ENCODE results near the gene PCDHB11. TPM values are rescaled to one million over a fixed set of nuclear protein-coding genes. Genes with fewer than 3 reads are reported as not detected.
"Not testable (repeated sequence)": the region's sequence is repeated elsewhere in the genome, so short reads cannot be mapped to it uniquely, and the experiment has no call there.

The PCDHB11 gene
- 10 to 100 TPM in 1 of 2 donors, 1 to 10 TPM in 1; 6.0 to 10.6 TPM for total RNA-seq

- peaks cover 81% of the 10 kb centered on the region for H3K9me3 ChIP-seq
- H3K4me1 ChIP-seq (ENCODE audit: control insufficient read depth in 1 of 2, low read depth in 2 of 2), result no peaks in the 10 kb centered on the region
- H3K4me3 ChIP-seq, result peak within 1 kb of the TSS; percentile 42
- H3K27me3 ChIP-seq (replicated peaks; ENCODE audit: insufficient read depth), result no peaks in the 10 kb centered on the region
- no peak for TF ChIP-seq CTCF (IDR thresholded peaks at IDR 0.05)
- ATAC-seq (ENCODE audit: insufficient number of reproducible peaks, low FRiP score, low read depth), result no peak
- DNase-seq (ENCODE audit: low spot score), result no peak
- no peaks in the 10 kb centered on the region for H3K36me3 ChIP-seq
- H3K27ac ChIP-seq, result no peak within 1 kb of the TSS
These were observed at the start of gene PCDHB11 for GRCh38 chr5:141199359-141200235. TSS of gene PCDHB11 (plus strand) at chr5:141199627. CDS start at chr5:141199775, 148 bp downstream.

DNA sequence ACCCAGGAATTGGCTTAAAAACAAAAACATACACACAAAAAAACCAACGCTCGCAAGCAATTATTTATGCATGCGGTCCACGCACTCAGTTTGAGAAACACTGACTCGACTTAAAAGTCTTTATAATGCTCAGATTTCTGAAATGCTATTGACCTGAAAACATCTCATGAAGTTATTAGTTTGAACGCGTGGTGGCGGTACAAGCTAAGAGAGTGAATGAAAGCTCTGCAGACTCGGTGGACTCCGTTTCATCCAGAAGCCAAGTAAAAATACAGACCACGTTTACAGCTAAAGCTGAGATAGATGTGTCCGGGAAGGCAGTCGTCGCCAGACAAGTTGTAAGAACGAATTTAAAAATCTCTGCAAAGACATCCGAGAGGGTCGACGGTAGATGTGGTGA lies 49.6 kb upstream of the PCDHB11 start, which contains the start of gene PCDHB6:
TSS of gene PCDHB6 (plus strand) at position 246 of the 400 bp plus-strand sequence. CDS start 201 bp downstream, outside the sequence.
- TF ChIP-seq CTCF (IDR thresholded peaks at IDR 0.05), result no peak
- Histone ChIP-seq H3K36me3 (no peaks in the 10 kb centered on the region), H3K4me3 (peak within 1 kb of the TSS; percentile 20), H3K27ac (no peak within 1 kb of the TSS), H3K27me3 (replicated peaks; ENCODE audit: insufficient read depth) (no peaks in the 10 kb centered on the region), H3K4me1 (ENCODE audit: control insufficient read depth in 1 of 2, low read depth in 2 of 2) (no peaks in the 10 kb centered on the region), H3K9me3 (peaks cover 58% of the 10 kb centered on the region)
- ATAC-seq (ENCODE audit: insufficient number of reproducible peaks, low FRiP score, low read depth) (no peak), DNase-seq (ENCODE audit: low spot score) (no peak)

- peaks cover 58% of the 10 kb centered on the region for H3K9me3 ChIP-seq
- no peaks in the 10 kb centered on the region for H3K4me1 ChIP-seq (ENCODE audit: control insufficient read depth in 1 of 2, low read depth in 2 of 2)
- peak overlapping the region; percentile 20 for H3K4me3 ChIP-seq
- H3K36me3 ChIP-seq, result no peaks in the 10 kb centered on the region
- TF ChIP-seq CTCF (IDR thresholded peaks at IDR 0.05), result no peak
- ATAC-seq (ENCODE audit: insufficient number of reproducible peaks, low FRiP score, low read depth) (no peak), DNase-seq (ENCODE audit: low spot score) (no peak)
- H3K27ac ChIP-seq, result no peak overlapping the region
- H3K27me3 ChIP-seq (replicated peaks; ENCODE audit: insufficient read depth), result no peaks in the 10 kb centered on the region
These were observed 49.0 kb upstream of the PCDHB11 start for GRCh38 chr5:141150224-141150992.

GRCh38 chr5:141150993-141151325 lies 48.5 kb upstream of the PCDHB11 start:
- ATAC-seq (ENCODE audit: insufficient number of reproducible peaks, low FRiP score, low read depth) (no peak), DNase-seq (ENCODE audit: low spot score) (no peak)
- H3K27ac ChIP-seq, result no peak overlapping the region
- H3K4me3 ChIP-seq, result no peak overlapping the region
- peaks cover 58% of the 10 kb centered on the region for H3K9me3 ChIP-seq
- TF ChIP-seq CTCF (IDR thresholded peaks at IDR 0.05), result no peak
- no peaks in the 10 kb centered on the region for H3K27me3 ChIP-seq (replicated peaks; ENCODE audit: insufficient read depth)
- H3K36me3 ChIP-seq, result no peaks in the 10 kb centered on the region
- no peaks in the 10 kb centered on the region for H3K4me1 ChIP-seq (ENCODE audit: control insufficient read depth in 1 of 2, low read depth in 2 of 2)

DNA sequence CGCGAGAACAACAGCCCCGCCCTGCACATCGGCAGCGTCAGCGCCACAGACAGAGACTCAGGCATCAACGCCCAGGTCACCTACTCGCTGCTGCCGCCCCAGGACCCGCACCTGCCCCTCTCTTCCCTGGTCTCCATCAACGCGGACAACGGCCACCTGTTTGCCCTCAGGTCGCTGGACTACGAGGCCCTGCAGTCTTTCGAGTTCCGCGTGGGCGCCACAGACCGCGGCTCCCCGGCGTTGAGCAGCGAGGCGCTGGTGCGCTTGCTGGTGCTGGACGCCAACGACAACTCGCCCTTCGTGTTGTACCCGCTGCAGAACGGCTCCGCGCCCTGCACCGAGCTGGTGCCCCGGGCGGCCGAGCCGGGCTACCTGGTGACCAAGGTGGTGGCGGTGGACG lies 47.8 kb upstream of the PCDHB11 start:
- not testable (repeated sequence) for H3K36me3 ChIP-seq; H3K4me3 ChIP-seq; DNase-seq (ENCODE audit: low spot score); ATAC-seq (ENCODE audit: insufficient number of reproducible peaks, low FRiP score, low read depth); H3K27ac ChIP-seq; H3K27me3 ChIP-seq (replicated peaks; ENCODE audit: insufficient read depth); H3K4me1 ChIP-seq (ENCODE audit: control insufficient read depth in 1 of 2, low read depth in 2 of 2)
- peaks cover 65% of the 10 kb centered on the region for H3K9me3 ChIP-seq

DNA sequence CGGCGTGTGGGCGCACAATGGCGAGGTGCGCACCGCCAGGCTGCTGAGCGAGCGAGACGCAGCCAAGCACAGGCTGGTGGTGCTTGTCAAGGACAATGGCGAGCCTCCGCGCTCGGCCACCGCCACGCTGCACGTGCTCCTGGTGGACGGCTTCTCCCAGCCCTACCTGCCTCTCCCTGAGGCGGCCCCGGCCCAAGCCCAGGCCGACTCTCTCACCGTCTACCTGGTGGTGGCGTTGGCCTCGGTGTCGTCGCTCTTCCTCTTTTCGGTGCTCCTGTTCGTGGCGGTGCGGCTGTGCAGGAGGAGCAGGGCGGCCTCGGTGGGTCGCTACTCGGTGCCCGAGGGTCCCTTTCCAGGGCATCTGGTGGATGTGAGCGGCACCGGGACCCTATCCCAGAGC lies 47.3 kb upstream of the PCDHB11 start:
- not testable (repeated sequence) for H3K27me3 ChIP-seq (replicated peaks; ENCODE audit: insufficient read depth); H3K4me1 ChIP-seq (ENCODE audit: control insufficient read depth in 1 of 2, low read depth in 2 of 2); H3K36me3 ChIP-seq; ATAC-seq (ENCODE audit: insufficient number of reproducible peaks, low FRiP score, low read depth); H3K27ac ChIP-seq; H3K4me3 ChIP-seq; DNase-seq (ENCODE audit: low spot score)
- H3K9me3 ChIP-seq, result peaks cover 70% of the 10 kb centered on the region
